ENCODE data around the gene KRTAP13-1.

- TF ChIP-seq CTCF (IDR thresholded peaks at IDR 0.05; ENCODE audit: poor library complexity) (no peak), EZH2 (IDR thresholded peaks at IDR 0.05; ENCODE audit: borderline replicate concordance) (no peak)
Measured at GRCh38 chr21:30443226-30443625, 47.4 kb downstream of the KRTAP13-1 start.

Measured in hepatocyte (in vitro differentiated cells).